Hematopoietic multipotent progenitor cell (in vitro differentiated cells): ENCODE data around the gene SNU13. TPM values are rescaled to one million over a fixed set of nuclear protein-coding genes. Genes with fewer than 3 reads are reported as not detected.
"Not testable (repeated sequence)": the region's sequence is repeated elsewhere in the genome, so short reads cannot be mapped to it uniquely, and the experiment has no call there.

Experiments
- DNase-seq, 3 donors: peaks; one replicate each; pipeline ENCODE4 v3.0.0-alpha.2; 2011 to 2015; ENCODE audit warnings: low read depth in 2 of 3, low spot score in 2 of 3
- small RNA-seq: library from RNA; depleted of rRNA; stranded (forward); fragments of <200 nt; gene quantifications from one replicate; pipeline ENCODE3, GENCODE V24; 2012
- total RNA-seq: library from RNA; depleted of rRNA; stranded (reverse); fragments of >200 nt; gene quantifications from one replicate; pipeline ENCODE4 v1.2.3, GENCODE V29; 2012

SNU13 gene
- total RNA-seq, 1 donor = 127 TPM

DNA sequence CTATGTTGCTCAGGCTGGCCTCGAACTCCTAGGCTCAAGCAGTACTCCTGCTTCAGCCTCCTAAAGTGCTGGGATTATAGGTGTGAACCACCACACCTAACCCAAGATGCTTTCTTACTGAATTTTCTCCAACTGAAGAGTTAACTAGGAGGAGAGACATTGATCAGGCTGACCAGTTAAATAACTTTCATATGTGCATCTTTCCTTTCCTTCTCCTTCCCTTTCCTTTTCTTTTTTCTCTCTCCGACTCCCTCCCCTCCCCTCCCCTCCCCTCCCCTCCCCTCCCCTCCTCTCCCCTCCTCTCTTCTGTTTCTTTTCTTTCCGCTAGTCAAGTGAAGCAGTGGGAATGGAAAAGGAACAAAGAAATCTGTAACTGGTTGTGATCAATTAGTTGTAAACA lies 40.9 kb downstream of the SNU13 start:
- no peak for DNase-seq

DNA sequence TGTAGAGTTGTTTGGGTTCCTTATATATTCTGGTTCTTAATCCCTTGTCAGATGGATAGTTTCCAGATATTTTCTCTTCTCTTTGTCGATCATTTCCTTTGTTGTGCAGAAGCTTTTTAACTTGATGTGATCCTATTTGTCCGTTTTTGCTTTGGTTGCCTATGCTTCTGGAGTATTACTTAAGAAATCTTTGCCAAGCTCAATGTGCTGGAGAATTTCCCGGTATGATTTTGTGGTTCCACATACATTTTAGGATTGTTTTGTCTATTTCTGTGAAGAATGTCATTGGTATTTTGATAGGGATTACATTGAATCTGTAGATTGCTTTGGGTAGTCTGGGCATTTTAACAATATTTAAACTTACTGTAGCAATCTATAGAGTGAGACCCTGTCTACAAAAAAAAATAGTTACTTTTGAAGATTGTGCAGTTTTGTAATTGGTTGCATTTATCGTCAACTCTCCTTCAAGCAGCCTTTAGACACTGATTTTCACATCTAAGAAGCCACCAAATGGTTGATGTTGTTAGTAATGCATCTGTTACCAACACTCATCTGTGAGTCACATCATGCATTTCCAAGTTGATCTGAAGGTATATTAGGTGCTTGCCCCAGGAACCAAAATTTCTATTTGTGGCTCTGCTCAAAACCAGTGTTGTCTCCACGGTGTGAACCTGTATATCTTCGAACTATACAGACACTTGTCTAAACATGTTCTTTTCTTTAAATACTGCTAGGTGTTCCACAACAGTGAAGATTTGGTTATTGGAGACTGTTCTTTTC lies 46.1 kb downstream of the SNU13 start:
- no peak for DNase-seq

DNA sequence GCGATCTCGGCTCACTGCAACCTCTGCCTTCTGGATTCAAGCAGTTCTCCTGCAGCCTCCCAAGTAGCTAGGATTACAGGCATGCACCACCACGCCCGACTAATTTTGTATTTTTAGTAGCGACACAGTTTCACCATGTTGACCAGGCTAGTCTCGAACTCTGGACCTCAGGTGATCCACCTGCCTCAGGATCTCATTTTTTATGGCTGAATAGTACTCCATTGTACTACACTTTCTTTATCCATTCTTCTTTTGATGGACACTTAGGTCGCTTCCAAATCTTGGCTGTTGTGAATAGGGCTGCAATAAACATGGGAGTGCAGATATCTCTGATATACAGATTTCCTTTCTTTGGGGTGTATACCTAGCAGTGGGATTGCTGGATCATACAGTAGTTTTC lies 46.8 kb downstream of the SNU13 start:
- DNase-seq = no peak

DNA sequence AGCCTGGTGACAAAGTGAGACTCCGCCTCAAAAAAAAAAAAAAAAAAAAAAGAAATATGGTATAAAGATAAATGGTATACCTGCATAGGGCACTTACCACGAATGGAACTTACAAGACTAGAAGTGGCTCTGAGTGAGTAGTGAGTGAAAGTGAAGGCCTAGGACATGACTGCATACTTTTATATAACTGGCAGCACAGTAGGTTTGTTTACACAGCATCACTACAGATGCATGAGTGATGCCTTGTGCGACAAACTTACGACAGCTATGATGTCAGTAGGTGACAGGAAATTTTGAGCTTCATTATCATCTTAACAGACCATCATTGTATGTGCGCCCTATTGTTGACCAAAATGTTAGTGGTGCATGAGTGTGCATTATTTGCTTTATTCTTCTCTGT lies 49.9 kb downstream of the SNU13 start:
- DNase-seq = no peak

DNA sequence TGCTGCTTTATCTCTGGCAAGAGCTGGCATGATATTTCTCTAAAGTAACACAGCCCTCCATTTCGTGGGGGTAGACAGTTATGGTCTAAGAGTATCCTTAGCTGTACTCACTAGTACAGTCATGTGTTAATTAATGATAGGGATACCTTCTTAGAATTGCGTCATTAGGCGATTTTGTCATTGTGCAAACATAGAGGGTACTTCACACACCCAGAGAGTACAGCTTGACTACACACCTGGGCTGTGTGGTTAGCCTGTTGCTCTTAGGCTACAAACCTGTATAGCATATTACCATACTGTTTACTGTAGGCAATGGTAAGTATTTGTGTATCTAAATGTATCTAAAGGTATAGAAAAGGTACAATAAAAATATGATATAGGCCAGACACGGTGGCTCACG lies 50.5 kb downstream of the SNU13 start:
- DNase-seq = no peak

DNA sequence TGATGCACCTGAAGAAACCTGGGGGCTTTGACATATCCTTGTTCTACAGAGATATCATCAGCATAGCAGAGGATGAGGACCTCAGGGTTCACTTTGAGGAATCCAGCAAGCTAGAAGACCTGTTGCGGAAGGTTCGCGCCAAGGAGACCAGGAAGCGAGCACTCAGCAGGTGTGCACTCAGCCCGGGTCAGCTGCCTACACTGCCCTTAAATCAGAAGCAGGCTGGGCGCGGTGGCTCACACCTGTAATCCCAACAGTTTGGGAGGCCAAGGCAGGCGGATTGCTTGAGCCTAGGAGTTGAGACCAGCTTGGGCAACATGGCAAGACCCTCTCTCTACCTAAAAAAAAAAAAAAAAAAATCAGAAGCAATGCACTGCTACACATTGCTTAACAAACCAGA lies 51.0 kb downstream of the SNU13 start:
- DNase-seq = not testable (repeated sequence)

DNA sequence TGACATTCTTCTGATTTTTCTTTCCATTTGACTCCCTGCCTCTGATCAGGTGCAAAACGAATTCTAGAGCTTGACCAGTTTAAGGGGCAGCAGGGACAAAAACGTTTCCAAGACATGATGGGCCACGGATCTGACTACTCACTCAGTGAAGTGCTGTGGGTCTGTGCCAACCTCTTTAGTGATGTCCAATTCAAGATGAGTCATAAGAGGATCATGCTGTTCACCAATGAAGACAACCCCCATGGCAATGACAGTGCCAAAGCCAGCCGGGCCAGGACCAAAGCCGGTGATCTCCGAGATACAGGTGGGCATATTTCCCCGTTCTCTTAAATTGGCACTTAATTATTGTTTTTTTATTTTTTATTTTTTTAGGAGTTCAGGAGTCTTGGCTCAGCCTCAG lies 52.2 kb downstream of the SNU13 start:
- no peak for DNase-seq

DNA sequence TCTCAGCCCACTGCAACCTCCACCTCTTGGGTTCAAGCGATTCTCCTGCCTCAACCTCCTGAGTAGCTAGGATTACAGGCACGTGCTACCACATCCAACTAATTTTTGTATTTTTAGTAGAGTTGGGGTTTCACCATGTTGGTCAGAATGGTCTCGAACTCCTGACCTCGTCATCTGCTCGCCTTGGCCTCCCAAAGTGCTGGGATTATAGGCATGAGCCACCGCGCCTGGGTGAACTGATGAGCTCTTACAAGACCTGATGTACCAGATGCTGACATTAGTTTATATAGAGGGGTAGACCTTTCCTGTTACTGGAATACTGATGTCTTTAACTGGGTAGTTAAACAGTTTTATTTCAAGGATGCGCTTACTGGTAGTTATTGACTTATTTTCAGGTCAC lies 54.1 kb downstream of the SNU13 start:
- DNase-seq = not testable (repeated sequence)

DNA sequence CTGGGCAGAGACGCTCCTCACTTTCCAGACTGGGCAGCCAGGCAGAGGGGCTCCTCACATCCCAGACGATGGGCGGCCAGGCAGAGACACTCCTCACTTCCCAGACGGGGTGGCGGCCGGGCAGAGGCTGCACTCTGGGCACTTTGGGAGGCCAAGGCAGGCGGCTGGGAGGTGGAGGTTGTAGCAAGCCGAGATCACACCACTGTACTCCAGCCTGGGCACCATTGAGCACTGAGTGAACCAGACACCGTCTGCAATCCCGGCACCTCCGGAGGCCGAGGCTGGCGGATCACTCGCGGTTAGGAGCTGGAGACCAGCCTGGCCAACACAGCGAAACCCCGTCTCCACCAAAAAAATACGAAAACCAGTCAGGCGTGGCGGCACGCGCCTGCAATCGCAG lies 57.1 kb downstream of the SNU13 start:
- not testable (repeated sequence) for DNase-seq

DNA sequence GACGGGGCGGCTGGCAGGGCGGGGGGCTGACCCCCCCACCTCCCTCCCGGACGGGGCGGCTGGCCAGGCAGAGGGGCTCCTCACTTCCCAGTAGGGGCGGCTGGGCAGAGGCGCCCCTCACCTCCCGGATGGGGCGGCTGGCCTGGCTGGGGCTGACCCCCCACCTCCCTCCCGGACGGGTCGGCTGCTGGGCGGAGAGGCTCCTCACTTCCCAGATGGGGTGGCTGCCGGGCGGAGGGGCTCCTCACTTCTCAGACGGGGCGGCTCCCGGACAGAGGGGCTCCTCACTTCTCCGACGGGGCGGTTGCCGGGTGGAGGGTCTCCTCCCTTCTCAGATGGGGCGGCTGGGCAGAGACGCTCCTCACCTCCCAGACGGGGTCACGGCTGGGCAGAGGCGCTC lies 57.6 kb downstream of the SNU13 start:
- not testable (repeated sequence) for DNase-seq

DNA sequence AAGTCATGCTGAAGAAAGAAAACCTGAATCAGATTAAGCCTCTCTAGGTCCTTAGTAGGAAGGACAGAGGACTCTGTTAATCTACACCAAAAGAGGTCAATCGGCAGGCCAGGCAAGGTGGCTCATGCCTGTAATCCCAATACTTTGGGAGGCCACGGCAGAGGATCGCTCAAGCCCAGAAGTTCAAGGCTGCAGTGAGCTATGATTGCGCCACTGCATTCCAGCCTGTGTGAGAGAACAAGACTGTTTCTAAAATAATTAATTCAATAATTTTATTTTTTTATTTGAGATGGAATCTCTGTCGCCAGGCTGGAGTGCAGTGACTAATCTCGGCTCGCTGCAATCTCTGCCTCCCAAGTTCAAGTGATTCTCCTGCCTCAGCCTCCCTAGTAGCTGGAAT lies 63.1 kb downstream of the SNU13 start:
- no peak for DNase-seq

Small RNA genes within 50 kb of the gene (small RNA-seq; reads per million reads assigned to genes)
- not detected for gene HMGN2P10
- not detected for gene RF00019
- not detected for gene RNU6-476P
- not detected for gene RNU6ATAC22P

Other genes with a start within 250 kb of the SNU13 start
- 29.9 TPM for gene TOB2, start 242.1 kb downstream of the SNU13 start, total RNA-seq
- gene PHF5A, start 220.2 kb downstream of the SNU13 start, total RNA-seq = 34.5 TPM
- 99.1 TPM for gene ACO2, start 219.8 kb downstream of the SNU13 start, total RNA-seq
- gene POLR3H, start 144.4 kb downstream of the SNU13 start, total RNA-seq = 21.5 TPM
- not detected for gene CSDC2, start 127.9 kb downstream of the SNU13 start, total RNA-seq
- 2.7 TPM for gene PMM1, start 99.0 kb downstream of the SNU13 start, total RNA-seq
- gene DESI1, start 67.8 kb downstream of the SNU13 start, total RNA-seq = 6.7 TPM
- gene XRCC6, start 67.6 kb downstream of the SNU13 start, total RNA-seq = 117 TPM
- 16.2 TPM for gene MEI1, start 10.6 kb upstream of the SNU13 start, total RNA-seq
- 15.9 TPM for gene CCDC134, start 111.8 kb upstream of the SNU13 start, total RNA-seq
- 95.9 TPM for gene SREBF2, start 144.2 kb upstream of the SNU13 start, total RNA-seq
- under 0.01 TPM for gene SHISA8, start 226.2 kb upstream of the SNU13 start, total RNA-seq
- gene TNFRSF13C, start 237.9 kb upstream of the SNU13 start, total RNA-seq = 1.1 TPM